ENCODE results near the gene A4GALT. TPM values are rescaled to one million over a fixed set of nuclear protein-coding genes. Genes with fewer than 3 reads are reported as not detected.

Gene A4GALT
- total RNA-seq, 1 experiment from 2014 or later = 3.4 TPM

DNA sequence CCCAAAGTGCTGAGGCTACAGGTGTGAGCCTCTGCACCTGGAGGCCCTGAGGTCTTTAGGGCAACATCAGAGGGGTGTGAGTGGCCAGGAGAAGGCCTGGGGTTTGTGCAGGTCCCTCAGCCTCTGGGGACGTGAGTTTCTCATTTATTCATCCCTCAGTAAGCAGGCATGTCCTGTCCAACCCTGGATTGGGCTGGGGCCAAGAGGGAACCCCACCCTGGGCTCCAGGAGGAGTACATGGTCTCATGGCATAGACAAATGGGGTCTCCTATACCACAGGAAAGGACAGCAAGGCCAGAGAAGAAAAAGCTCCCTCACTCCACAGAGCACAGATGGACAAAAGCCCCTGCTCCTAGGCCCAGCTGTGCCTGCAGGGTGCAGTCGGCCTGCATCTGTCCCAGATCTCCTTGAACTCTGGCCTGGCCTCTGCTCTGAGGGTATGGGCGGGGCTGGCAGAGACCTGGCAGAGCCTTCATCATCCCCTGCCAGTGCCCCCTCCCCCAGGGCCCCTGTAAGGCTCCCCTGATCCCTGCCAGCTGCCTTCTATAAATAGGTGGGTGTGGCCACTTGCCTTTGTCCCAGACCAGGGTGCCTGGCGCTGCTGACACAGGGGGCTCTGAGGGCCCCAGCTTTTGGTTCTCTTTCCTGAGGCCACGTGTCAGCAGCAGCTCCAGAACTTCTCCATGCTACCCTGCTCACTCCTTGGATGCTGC is 34.6 kb downstream of the A4GALT start:
- TF ChIP-seq, protein P1, sequence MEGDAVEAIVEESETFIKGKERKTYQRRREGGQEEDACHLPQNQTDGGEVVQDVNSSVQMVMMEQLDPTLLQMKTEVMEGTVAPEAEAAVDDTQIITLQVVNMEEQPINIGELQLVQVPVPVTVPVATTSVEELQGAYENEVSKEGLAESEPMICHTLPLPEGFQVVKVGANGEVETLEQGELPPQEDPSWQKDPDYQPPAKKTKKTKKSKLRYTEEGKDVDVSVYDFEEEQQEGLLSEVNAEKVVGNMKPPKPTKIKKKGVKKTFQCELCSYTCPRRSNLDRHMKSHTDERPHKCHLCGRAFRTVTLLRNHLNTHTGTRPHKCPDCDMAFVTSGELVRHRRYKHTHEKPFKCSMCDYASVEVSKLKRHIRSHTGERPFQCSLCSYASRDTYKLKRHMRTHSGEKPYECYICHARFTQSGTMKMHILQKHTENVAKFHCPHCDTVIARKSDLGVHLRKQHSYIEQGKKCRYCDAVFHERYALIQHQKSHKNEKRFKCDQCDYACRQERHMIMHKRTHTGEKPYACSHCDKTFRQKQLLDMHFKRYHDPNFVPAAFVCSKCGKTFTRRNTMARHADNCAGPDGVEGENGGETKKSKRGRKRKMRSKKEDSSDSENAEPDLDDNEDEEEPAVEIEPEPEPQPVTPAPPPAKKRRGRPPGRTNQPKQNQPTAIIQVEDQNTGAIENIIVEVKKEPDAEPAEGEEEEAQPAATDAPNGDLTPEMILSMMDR (conservative IDR thresholded peaks at IDR 0.05) = no peak
- Histone ChIP-seq H3K9me3 (ENCODE audit: control insufficient read depth, low read depth, low read length) (no peaks in the 10 kb centered on the region), H3T11ph (ENCODE audit: low read length) (no peak overlapping the region), H3K56ac (ENCODE audit: insufficient read length, low read depth, low read length) (no peak overlapping the region), H3K79me1 (ENCODE audit: insufficient read depth, low read depth, low read length, poor library complexity, severe bottlenecking) (no peaks in the 10 kb centered on the region), H2BK15ac (ENCODE audit: low read depth, low read length) (no peak overlapping the region), H4K91ac (ENCODE audit: insufficient read length, low read depth, low read length) (no peak overlapping the region), H3K23ac (ENCODE audit: insufficient read length, low read depth, low read length) (no peak overlapping the region), H2BK20ac (ENCODE audit: low read depth, low read length, poor library complexity, severe bottlenecking) (no peak overlapping the region), H3K9ac (ENCODE audit: extremely low read depth, insufficient read length, low read length) (no peak overlapping the region), H2BK5ac (ENCODE audit: insufficient read length, low read length) (no peak overlapping the region), H3K27ac (ENCODE audit: insufficient read length, low read depth, low read length) (no peak overlapping the region), H4K20me1 (ENCODE audit: control insufficient read depth, insufficient read depth, insufficient read length) (no peaks in the 10 kb centered on the region), H3K27me3 (ENCODE audit: insufficient read depth, low read length) (no peaks in the 10 kb centered on the region), H2BK12ac (ENCODE audit: insufficient read length, low read depth, low read length) (no peak overlapping the region), H4K5ac (ENCODE audit: insufficient read length, low read depth, low read length) (no peak overlapping the region), H4K8ac (replicated peaks; ENCODE audit: insufficient read length, low read depth, low read length) (no peak overlapping the region), H3K14ac (ENCODE audit: insufficient read depth, low read length) (no peak overlapping the region), H3K23me2 (ENCODE audit: insufficient read length, low read depth, low read length, poor library complexity, severe bottlenecking) (no peaks in the 10 kb centered on the region), H3K4ac (ENCODE audit: low read depth, low read length) (no peak overlapping the region), H2AFZ (ENCODE audit: low read length) (no peak overlapping the region), H2AK5ac (ENCODE audit: insufficient read length, low read length) (no peak overlapping the region), H2BK120ac (ENCODE audit: low read depth, low read length, poor library complexity, severe bottlenecking) (no peak overlapping the region), H3K4me1 (ENCODE audit: insufficient read depth, low read length) (no peaks in the 10 kb centered on the region), H3K4me2 (ENCODE audit: insufficient read depth, insufficient read length, low read length) (no peak overlapping the region), H3K18ac (ENCODE audit: insufficient read length, low read depth, low read length) (no peak overlapping the region), H3K79me2 (ENCODE audit: insufficient read depth, low read length) (no peaks in the 10 kb centered on the region)
- Mint-ChIP-seq H3K4me1 (peaks cover 14 to 26% of the 10 kb centered on the region in 2 experiments), H3K27me3 (ENCODE audit: low read depth) (peaks cover 10% of the 10 kb centered on the region), H3K36me3 (ENCODE audit: insufficient read depth in 1 of 3, low read depth in 3 of 3) (no peaks in the 10 kb centered on the region; a peak in 1 of 7 replicates), H3K9me3 (no peaks in the 10 kb centered on the region), H3K4me3 (no peak overlapping the region), H3K27ac (peak overlapping the region in 2 of 3 experiments; percentile 10 to 13; a peak in 2 of 7 replicates)
- WGBS (ENCODE audit: extremely low coverage, insufficient read length, low lambda C conversion rate) = no CpG with 5 or more reads among the region's 5 CpGs
- DNase-seq = no peak
